Panc1 (cell line): ENCODE results near the gene FGF14. TPM values are rescaled to one million over a fixed set of nuclear protein-coding genes. Genes with fewer than 3 reads are reported as not detected.
A peak's percentile ranks its signal among the peaks of the same experiment; 100 is the strongest.

Source experiments
- ATAC-seq: fragments of 200-7000 bp; cut with Tn5 transposase; 2 replicates; pipeline ENCODE4 v1.9.1; 2020; ENCODE audit warnings: mild to moderate bottlenecking, moderate library complexity
- BruUV-seq: library from RNA; stranded (reverse); fragments of 400-500 nt; replicated peaks from 2 replicates; lab custom pipeline; 2021; lab: Mats Ljungman, UMichigan
- CTCF ChIA-PET: fragments of 300-600 bp; sonication (Branson Sonifier 250); formaldehyde crosslinking; loops from one replicate; lab custom pipeline; 2022; ENCODE audit warnings: antibody characterized with exemption; lab: Charles Lee
- POLR2A ChIA-PET: fragments of 300-600 bp; sonication (Branson Sonifier 250); formaldehyde crosslinking; loops from one replicate; lab custom pipeline; 2022; ENCODE audit warnings: antibody characterized with exemption; lab: Charles Lee
- DNase-seq: peaks from one replicate; pipeline ENCODE4 v3.0.0-alpha.2; 2010; ENCODE audit warnings: low read depth, low spot score
- H3K27ac ChIP-seq: 2 replicates; pipeline ENCODE4 v1.5.1; 2011; ENCODE audit warnings: mild to moderate bottlenecking, low read length, inconsistent platforms
- H3K27me3 ChIP-seq: fragments of 200-500 bp; sonication (Bioruptor generic); 2 replicates; pipeline ENCODE4 v1.6.0; 2014; ENCODE audit warnings: low read length, inconsistent platforms; ENCODE audit not compliant: control insufficient read depth, insufficient read depth
- H3K36me3 ChIP-seq: fragments of 200-500 bp; sonication (Bioruptor generic); 2 replicates; pipeline ENCODE4 v1.5.1; 2014; ENCODE audit warnings: inconsistent platforms, mild to moderate bottlenecking, low read length, moderate library complexity; ENCODE audit not compliant: control insufficient read depth, insufficient read depth
- H3K4me1 ChIP-seq: 2 replicates; pipeline ENCODE4 v1.5.1; 2011; ENCODE audit warnings: inconsistent platforms, mild to moderate bottlenecking, low read length, moderate library complexity; ENCODE audit not compliant: control insufficient read depth, insufficient read depth
- H3K4me3 ChIP-seq, 2 experiments: 2 replicates each; pipeline ENCODE4 v1.5.1; 2011 to 2012; ENCODE audit warnings: low read depth in 2 of 2, low read length in 2 of 2, mild to moderate bottlenecking in 2 of 2, inconsistent platforms in 1 of 2, moderate library complexity in 1 of 2
- H3K9me3 ChIP-seq: fragments of 200-500 bp; sonication (Bioruptor generic); 2 replicates; pipeline ENCODE4 v1.5.1; 2014; ENCODE audit warnings: low read depth, mild to moderate bottlenecking, inconsistent platforms, low read length, moderate library complexity; ENCODE audit not compliant: control insufficient read depth, insufficient read depth
- CTCF ChIP-seq: fragments of 450-650 bp; IDR thresholded peaks from 2 replicates; pipeline ENCODE4 v1.5.1; 2017; ENCODE audit warnings: mild to moderate bottlenecking
- POLR2AphosphoS5 ChIP-seq: IDR thresholded peaks from 2 replicates; pipeline ENCODE4 v1.6.1; 2012; ENCODE audit warnings: mild to moderate bottlenecking, low read depth, low read length, moderate library complexity
- SIN3A ChIP-seq: IDR thresholded peaks from 2 replicates; pipeline ENCODE4 v1.6.1; 2012; ENCODE audit warnings: low read depth, mild to moderate bottlenecking, low read length, moderate library complexity, borderline replicate concordance; ENCODE audit not compliant: insufficient read depth
- TCF7L2 ChIP-seq: IDR thresholded peaks from 2 replicates; pipeline ENCODE4 v1.6.1; 2011; ENCODE audit warnings: mild to moderate bottlenecking, low read depth, low read length, inconsistent platforms
- in situ Hi-C: cut with HindIII; loops from 2 replicates; pipeline ENCODE4 v1.10.0; 2016; ENCODE audit warnings: low sequenced_read_pairs, low pct_unique_long_range_greater_than_20kb
- intact Hi-C: fragments of 100-400 bp; cut with micrococcal nuclease; formaldehyde crosslinking; loops from one replicate; pipeline ENCODE4 v1.10.0; 2022; ENCODE audit not compliant: unreplicated experiment
- total RNA-seq: library from RNA; stranded (reverse); gene quantifications from one replicate; pipeline ENCODE4 v1.2.1, GENCODE V29; 2021; ENCODE audit not compliant: unreplicated experiment
- TF ChIP-seq, protein P1 (sequence below), 2 experiments: IDR thresholded peaks; 2 replicates each; pipeline ENCODE4 v1.6.1; 2011 to 2012; ENCODE audit warnings: low read depth in 2 of 2, control low read depth in 1 of 2, low read length in 1 of 2, mild to moderate bottlenecking in 1 of 2, moderate library complexity in 1 of 2; ENCODE audit not compliant: insufficient read depth in 1 of 2

Gene FGF14
- total RNA-seq, 1 experiment from 2014 or later, result 0.03 TPM

GRCh38 chr13:102400675-102401145 lies 1.1 kb downstream of the FGF14 start:
- peak overlapping the region; percentile 41 to 44 for H3K4me3 ChIP-seq

DNA sequence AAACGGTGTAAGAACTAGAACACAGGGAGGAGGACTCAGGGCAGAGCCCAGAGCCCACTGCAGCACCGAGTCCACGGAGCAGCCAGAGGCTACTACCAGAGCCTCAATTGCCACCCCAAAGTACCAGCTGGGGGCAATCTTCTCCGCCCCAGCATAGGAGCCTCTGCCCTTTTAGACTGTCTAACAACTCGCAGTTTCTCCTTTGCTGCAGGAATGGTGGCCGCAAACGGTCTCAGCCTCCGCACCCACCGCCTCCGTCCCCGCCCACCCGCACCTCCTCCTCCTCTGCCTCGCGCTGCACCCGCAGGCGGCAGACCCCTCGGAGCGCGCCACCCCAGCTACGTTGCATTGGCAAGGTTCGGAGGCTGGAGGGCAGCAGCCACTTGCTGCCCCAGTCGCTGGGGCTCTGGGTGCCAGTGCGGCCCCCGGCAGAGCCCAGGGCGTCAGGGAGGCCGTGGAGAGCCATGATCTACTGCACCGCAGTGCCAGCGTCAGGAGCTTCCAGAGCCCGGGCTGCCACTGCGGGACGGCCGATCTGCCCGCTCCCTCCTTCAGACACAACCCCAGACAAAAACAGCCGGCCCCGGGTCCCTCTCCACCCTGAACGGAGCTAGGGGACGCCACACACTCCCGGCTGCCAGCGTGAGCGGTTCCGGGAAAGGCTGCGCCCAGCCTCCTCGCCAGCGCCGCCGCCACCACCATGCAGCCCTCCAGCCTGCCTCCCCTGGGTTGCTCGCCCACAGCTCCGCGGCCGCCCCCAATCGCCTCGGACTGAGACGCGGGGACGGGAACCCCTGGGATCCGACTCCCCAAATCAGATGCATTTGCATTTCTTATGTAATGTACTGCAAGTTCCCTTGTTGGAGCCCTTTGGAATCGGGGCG lies 1.8 kb downstream of the FGF14 start:
- intact Hi-C loops, result loop anchor here (10.0 kb wide), 1 partner anchor 155 kb away; no protein-coding TSS in a partner anchor
- ChIA-PET POLR2A (no interaction called here), CTCF (no interaction called here)
- in situ Hi-C loops, result no loop called here
- no TSS peak for BruUV-seq
- H3K4me3 ChIP-seq, result peak overlapping the region; percentile 41 to 44
- no peaks in the 10 kb centered on the region for H3K36me3 ChIP-seq
- H3K27ac ChIP-seq, result no peak overlapping the region
- no peak for TF ChIP-seq POLR2AphosphoS5
- TF ChIP-seq TCF7L2, result no peak
- peak; percentile 25 for TF ChIP-seq CTCF
- TF ChIP-seq SIN3A, result no peak
- H3K9me3 ChIP-seq, result no peaks in the 10 kb centered on the region
- H3K27me3 ChIP-seq, result peaks cover 8% of the 10 kb centered on the region
- H3K4me1 ChIP-seq, result peaks cover 9% of the 10 kb centered on the region
- DNase-seq, result no peak
- ATAC-seq, result peak; percentile 81

More at GRCh38 chr13:102400675-102401145, 1.1 kb downstream of the FGF14 start:
- Histone ChIP-seq H3K27ac (no peak overlapping the region), H3K36me3 (no peaks in the 10 kb centered on the region), H3K27me3 (peaks cover 8% of the 10 kb centered on the region), H3K9me3 (no peaks in the 10 kb centered on the region), H3K4me1 (peaks cover 9% of the 10 kb centered on the region)
- BruUV-seq, result no TSS peak
- ChIA-PET CTCF (no interaction called here), POLR2A (no interaction called here)
- no peak for TF ChIP-seq TCF7L2
- TF ChIP-seq, protein P1, sequence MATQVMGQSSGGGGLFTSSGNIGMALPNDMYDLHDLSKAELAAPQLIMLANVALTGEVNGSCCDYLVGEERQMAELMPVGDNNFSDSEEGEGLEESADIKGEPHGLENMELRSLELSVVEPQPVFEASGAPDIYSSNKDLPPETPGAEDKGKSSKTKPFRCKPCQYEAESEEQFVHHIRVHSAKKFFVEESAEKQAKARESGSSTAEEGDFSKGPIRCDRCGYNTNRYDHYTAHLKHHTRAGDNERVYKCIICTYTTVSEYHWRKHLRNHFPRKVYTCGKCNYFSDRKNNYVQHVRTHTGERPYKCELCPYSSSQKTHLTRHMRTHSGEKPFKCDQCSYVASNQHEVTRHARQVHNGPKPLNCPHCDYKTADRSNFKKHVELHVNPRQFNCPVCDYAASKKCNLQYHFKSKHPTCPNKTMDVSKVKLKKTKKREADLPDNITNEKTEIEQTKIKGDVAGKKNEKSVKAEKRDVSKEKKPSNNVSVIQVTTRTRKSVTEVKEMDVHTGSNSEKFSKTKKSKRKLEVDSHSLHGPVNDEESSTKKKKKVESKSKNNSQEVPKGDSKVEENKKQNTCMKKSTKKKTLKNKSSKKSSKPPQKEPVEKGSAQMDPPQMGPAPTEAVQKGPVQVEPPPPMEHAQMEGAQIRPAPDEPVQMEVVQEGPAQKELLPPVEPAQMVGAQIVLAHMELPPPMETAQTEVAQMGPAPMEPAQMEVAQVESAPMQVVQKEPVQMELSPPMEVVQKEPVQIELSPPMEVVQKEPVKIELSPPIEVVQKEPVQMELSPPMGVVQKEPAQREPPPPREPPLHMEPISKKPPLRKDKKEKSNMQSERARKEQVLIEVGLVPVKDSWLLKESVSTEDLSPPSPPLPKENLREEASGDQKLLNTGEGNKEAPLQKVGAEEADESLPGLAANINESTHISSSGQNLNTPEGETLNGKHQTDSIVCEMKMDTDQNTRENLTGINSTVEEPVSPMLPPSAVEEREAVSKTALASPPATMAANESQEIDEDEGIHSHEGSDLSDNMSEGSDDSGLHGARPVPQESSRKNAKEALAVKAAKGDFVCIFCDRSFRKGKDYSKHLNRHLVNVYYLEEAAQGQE (IDR thresholded peaks at IDR 0.05; ENCODE audit: insufficient read depth in 1 of 2, low read depth in 2 of 2, low read length in 1 of 2), result no peak
- no peak for TF ChIP-seq POLR2AphosphoS5
- no peak for TF ChIP-seq CTCF
- no peak for TF ChIP-seq SIN3A
- intact Hi-C loops (no loop called here), in situ Hi-C loops (no loop called here)
- no peak for DNase-seq
- 0 out of 2 replicates have a peak, but pooled peaks have one; percentile 42 for ATAC-seq
